ENCODE data around the gene TFAP2B.

The TFAP2B gene

DNA sequence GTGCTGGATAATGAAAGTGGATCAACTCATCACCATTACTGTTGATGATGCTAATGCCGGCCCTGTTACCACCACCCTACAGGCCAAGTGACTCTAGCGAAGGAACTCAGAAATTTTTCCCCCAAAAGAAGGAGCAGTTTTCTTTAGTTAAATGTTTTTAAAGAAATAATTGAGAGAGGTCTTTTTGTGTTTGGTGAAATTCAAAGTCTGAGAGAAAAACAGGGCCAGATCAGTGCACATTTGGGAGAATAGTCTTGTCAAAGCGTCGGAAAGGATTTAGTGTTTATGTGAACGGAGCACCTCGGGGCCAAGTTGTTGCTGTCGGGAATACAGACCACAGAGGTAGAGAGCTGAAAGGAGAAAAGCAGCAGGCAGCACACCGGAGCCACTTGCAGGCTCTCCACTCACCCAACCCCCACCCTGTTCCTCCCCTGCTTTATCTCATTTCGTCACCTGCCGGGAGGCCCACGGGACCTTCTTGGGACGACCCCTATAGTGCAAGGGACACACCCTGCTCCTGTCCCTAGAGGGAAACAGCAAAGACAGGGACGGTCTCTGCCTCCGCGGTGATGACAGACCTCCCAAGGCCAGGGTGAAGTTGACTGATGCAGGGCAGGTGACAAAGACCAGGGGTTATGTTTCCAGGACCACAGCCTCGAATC lies 6.8 kb downstream of the TFAP2B start:
- no peak for DNase-seq

DNA sequence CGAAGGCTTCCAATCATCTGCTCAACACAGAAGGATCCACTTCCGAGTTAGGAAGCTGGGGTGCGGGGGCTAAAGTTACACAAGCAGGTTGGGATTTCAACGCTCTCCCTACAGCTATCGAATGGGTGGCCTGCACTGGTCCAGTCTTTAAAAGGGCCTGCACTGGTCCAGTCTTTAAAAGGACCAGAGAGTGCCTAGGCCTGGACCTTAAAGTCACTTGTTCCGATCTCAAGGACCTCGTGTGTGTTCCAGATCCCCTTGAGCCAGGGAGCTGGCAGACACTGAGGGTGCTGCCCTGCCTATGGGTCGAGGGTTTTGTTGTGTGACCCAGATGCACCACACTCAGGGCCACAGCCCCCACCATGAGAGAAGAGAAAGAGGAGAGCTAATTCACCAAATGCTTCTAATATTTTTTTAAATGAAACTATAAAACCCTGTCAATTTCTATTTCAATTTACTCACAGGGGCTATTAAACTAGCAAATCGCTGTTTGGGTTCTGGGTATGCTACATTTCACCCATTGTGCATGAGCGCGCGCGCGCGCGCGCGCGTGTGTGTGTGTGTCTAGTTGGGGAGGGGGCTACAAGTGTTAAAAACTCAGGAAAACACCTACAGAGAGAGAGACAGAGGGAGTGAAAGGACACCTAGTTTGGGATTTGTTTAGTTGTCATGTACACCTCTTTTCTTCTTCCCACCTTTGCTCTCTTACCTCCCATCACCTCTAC lies 7.5 kb downstream of the TFAP2B start:
- no peak for DNase-seq

DNA sequence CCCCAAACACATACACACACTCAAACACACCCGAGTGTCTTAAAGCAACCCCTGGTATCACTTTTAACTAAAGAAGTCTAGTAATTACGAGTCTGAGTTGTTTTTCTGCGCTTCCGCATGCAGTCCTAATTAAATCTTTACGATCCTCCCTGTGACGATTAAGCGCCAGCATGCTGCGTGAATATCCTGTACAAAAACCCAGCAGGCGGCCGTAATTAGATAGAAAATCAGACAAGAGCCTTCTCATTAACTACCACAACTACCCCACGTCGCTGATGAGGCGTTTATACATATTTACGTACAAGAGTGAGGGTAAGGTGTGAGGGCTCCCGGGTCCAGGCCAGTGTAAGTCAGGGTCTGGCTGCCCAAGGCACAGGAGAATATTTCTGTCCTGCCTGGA lies 8.1 kb downstream of the TFAP2B start:
- DNase-seq, result no peak

DNA sequence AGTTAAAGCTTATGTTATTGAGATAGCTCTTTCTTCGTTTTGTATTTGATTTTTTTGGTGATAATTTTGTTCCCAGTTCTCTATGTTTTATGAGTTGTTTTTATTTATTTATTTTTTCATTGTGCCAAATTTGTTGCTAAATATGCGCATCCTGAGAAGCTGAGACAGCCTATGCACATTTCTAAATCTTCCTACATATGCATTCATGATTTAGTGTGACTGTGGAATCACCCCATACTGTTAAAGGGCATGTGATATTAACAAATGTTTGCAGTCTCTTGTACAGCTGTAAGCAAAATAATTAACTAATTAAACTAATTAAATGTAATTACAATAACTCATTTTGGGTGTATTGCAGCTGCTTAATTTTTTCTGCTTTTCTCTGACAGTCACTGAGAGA lies 10.4 kb downstream of the TFAP2B start:
- DNase-seq, result no peak

- DNase-seq, result no peak
These were observed 11.3 kb downstream of the TFAP2B start for GRCh38 chr6:50829898-50830444.

DNA sequence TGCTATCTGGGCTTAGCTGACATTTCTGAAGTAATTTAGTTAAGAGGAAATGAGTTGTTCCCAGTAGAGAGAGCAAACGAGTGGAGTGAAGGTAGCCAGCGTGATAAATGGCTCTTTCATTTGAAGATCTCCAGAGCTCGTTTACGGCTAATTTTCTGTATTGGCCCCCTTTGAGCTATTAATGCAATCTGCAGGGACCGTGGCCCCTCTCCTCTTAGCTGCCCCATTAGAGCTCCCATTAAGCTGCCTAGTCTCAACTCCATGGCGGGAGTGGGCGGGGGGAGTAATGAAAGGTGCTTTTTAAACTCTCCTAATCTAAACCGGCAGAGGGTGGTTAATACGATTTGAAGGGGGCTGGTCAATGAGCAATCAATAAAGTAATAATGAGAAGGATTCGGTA lies 12.5 kb downstream of the TFAP2B start:
- DNase-seq, result no peak

DNA sequence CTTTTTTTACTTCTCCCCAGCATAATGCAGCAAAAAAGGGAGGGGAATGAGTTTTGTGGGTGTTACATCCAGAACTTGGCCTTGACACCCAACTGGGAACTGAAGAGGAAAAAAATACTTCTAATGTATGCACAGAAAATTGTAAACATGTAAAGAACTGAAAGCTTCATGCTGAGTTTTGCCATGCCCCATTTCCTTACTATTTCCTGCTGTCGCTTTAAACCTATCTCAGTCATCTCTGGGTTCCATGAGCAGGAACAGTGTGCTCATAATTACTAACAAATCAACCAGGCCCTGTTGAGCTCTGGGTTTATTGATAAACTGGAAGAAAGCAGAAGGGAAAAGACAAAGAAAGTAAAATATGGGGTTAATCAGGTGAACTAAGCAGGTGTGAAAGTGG lies 14.2 kb downstream of the TFAP2B start:
- DNase-seq, result no peak

- DNase-seq, result no peak
These were observed 16.3 kb downstream of the TFAP2B start for GRCh38 chr6:50834929-50835410.

GRCh38 chr6:50836231-50836630 lies 17.6 kb downstream of the TFAP2B start:
- DNase-seq, result no peak

GRCh38 chr6:50837589-50838445 lies 19.1 kb downstream of the TFAP2B start:
- DNase-seq, result no peak

DNA sequence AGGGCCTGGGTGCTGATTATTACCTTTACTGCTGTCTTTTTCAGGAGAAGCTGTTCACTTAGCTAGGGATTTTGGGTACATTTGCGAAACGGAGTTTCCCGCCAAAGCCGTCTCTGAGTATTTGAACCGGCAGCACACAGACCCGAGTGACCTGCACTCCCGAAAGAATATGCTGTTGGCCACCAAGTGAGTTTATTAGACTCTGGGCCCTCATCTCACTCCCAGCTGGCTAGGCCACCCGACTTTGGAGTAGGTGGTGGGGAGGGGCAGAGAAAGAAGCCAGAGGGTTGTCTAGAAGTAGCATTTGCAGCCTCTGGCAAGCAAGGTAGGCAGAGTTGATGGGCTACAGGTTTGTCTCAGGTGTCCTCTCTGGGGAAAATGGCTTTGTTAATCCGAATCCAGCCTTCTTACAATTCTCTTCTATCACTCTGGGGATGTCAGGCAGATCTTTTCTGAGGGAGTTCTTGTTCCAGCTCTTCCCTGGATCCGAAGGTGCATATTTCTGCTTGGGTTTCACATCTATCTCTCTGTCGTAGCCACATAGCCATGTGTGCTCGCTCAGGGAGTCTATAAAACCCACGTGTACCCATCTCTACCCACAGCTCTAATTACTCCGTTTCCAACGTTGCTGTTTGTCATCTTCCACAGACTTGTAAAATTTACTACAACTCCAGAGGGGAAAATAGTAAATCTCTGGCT lies 21.6 kb downstream of the TFAP2B start:
- DNase-seq, result no peak

DNA sequence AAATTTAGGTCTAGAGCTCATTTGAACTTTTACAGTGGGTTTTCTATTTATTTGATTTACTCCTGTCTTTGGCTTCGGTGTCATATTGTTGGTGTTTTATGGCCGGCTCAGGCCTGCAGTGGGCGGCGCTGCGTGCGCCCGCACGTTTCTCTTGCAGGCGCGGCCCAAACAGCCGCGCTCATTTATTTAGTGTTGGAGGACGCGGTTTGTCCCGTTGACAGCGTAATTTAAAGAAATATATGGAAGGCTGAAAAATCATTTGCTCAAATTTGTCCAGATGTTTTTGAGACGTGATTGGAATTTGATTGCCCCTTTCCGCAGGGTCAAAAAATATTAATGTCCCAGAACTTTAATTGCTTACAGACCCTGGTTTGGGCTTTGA lies 22.1 kb downstream of the TFAP2B start:
- no peak for DNase-seq

DNA sequence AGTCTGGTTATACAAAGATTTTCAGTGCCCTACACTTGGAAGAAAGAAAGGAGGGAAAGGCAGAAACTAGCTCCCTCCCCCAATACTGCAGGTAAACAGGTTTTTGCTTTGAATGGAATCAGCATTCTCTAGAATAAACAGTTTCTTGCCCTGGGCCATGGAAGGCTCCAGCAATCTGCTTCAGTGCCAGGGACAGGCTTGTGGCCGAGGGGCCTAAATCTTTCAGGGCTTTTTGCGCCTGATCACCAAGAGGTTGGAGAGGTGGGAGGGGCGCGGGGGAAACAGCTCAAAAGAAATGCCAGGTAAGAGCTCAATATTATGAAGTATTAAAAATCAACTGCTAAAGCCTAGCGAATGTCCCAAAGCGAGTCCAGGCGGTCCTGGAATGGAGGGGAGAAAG lies 23.8 kb downstream of the TFAP2B start:
- DNase-seq, result no peak

GRCh38 chr6:50842861-50843384 lies 24.3 kb downstream of the TFAP2B start:
- DNase-seq, result no peak

DNA sequence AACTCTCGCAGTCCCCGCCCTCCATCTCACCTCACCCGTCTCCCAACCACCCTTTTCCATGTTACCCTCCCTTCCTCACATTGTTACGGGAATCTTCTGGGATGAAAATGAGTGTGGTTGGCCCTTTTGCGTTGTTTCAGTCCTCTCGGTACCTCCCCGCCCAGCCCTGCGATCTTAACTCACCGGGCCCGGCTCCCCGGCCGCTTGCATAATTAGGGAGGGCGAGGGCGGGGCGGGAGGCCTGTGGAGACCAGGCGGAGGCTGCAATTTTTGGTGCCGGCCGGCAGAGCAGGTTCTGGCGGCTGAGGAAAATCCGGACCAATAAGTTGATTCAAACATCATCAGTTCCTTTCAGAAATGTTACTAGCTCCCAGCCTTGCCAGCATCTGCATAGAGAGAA lies 25.2 kb downstream of the TFAP2B start:
- DNase-seq, result no peak

- no peak for DNase-seq
These were observed 26.9 kb downstream of the TFAP2B start for GRCh38 chr6:50845499-50846143.

GRCh38 chr6:50846144-50846851 lies 27.6 kb downstream of the TFAP2B start:
- no peak for DNase-seq

DNA sequence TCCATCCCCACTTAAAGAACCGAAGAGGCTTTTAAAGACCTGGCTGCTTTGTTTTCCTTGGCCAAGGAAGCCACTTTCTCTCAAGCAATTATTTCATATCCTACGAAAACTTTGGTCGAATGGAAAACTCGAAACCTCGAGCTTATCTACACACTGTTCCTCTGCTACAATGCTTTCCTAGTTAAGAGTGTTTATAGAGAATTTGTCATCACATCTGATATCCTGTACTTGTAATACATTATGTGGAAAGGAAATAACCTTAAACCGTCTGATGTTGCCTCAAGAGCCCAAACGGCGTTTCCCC lies 28.1 kb downstream of the TFAP2B start:
- DNase-seq, result no peak

GRCh38 chr6:50847890-50848594 lies 29.4 kb downstream of the TFAP2B start:
- DNase-seq, result no peak

DNA sequence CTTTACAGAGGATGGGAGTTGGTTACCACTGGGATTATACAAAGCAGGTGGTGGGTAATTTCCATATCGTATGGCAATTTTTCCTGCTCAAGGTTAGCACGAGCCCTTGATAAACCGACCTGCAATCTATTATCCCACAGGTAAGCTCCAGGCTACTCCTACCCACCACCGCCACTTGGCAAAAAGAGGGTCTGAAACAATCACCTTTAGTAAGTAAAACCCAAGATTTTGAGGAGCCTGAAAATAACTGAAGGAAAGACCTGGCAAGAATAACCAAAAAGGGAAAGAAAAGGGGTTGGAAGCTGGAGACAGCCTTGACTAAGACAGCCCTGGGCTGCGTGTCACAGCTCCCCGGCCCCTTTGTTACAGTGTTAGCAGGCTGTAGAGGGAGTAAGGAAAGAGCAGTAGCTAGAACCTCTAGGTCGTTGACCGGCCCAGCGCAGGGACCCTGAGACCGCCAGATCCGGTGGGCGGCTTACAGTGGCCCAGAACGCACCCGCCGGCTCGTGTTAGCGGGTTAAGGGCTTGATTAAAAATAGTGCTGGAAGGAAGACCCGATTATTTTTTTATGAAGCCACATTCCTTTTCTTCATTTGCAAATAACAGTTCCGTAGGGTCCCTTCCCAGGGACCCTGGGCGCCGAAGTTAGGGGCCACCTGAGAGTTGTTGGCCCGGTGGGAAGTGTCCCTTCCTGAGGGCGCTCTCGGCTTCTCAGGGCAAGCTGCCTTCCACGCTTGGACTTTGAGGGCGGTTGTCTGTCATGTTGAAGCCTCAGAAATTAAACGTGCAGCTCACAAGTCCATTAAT lies 30.5 kb downstream of the TFAP2B start:
- no peak for DNase-seq
